ENCODE results near the gene CRACR2B.

DNA sequence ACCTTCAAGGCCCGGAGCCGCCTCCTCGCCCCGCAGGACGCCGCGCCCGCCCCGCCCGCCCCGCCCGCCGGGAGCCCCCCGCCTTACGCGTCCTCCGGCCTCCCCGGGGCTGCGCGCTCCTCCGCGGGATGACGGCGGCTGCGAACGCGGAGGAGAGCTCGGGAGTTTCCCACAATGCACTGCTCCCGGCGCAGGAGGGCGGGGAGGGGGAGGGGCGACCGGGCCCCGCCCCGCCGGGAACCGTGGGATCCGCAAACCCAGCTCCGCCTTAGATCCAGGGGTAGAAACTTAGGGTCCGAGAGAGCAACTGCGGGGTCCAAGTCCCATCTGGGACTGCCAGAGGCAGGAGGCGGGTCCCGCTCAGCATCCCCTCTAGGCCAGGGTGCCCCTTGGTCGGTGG lies 37.8 kb upstream of the CRACR2B start, which contains the start of gene CEND1:
- TF ChIP-seq, protein P1, sequence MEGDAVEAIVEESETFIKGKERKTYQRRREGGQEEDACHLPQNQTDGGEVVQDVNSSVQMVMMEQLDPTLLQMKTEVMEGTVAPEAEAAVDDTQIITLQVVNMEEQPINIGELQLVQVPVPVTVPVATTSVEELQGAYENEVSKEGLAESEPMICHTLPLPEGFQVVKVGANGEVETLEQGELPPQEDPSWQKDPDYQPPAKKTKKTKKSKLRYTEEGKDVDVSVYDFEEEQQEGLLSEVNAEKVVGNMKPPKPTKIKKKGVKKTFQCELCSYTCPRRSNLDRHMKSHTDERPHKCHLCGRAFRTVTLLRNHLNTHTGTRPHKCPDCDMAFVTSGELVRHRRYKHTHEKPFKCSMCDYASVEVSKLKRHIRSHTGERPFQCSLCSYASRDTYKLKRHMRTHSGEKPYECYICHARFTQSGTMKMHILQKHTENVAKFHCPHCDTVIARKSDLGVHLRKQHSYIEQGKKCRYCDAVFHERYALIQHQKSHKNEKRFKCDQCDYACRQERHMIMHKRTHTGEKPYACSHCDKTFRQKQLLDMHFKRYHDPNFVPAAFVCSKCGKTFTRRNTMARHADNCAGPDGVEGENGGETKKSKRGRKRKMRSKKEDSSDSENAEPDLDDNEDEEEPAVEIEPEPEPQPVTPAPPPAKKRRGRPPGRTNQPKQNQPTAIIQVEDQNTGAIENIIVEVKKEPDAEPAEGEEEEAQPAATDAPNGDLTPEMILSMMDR (conservative IDR thresholded peaks at IDR 0.05 in 1 of 2, IDR thresholded peaks at IDR 0.05 in 1 of 2; ENCODE audit: extremely low read depth in 1 of 2, insufficient read depth in 1 of 2, low read depth in 1 of 2, low read length in 2 of 2), result no peak
- TF ChIP-seq EZH2 (IDR thresholded peaks at IDR 0.05; ENCODE audit: borderline replicate concordance, low read length), result no peak

All from mammary epithelial cell (primary cell).